HEK293 (cell line): Measurements from ENCODE around the gene NDST4.

Experiments used
- CTCF ChIA-PET: fragments of 350-600 bp; formaldehyde crosslinking; extraction: SDS; loops from one replicate; lab custom pipeline; 2021; ENCODE audit warnings: antibody characterized with exemption; lab: Yijun Ruan, JAX
- POLR2A ChIA-PET: fragments of 300-600 bp; formaldehyde crosslinking; extraction: SDS; loops from one replicate; lab custom pipeline; 2020; ENCODE audit warnings: antibody characterized with exemption, inconsistent platforms; lab: Yijun Ruan, JAX
- H3K27ac ChIP-seq: fragments of 200-500 bp; sonication (Bioruptor generic); 2 replicates; pipeline ENCODE4 v1.5.1; 2014; ENCODE audit warnings: low read depth, low read length, control low read depth, inconsistent platforms; ENCODE audit errors: extremely low read depth
- H3K36me3 ChIP-seq, 2 experiments: fragments of 200-500 bp in 1 of 2; sonication (Bioruptor generic) in 1 of 2; 1 replicate in 1 of 2; 2 replicates in 1 of 2; pipeline ENCODE4 v1.5.1; 2014 to 2017; ENCODE audit warnings: inconsistent platforms in 2 of 2, low read length in 2 of 2; ENCODE audit not compliant: control insufficient read depth in 2 of 2, insufficient read depth in 1 of 2
- H3K4me1 ChIP-seq: fragments of 200-500 bp; sonication (Bioruptor generic); 2 replicates; pipeline ENCODE4 v1.5.1; 2014; ENCODE audit warnings: mild to moderate bottlenecking, low read length, inconsistent platforms; ENCODE audit not compliant: control insufficient read depth, insufficient read depth
- H3K4me3 ChIP-seq: 2 replicates; pipeline ENCODE4 v1.5.1; 2011; ENCODE audit warnings: low read depth, mild to moderate bottlenecking, control low read depth, low read length, moderate library complexity
- H3K9me3 ChIP-seq: fragments of 200-500 bp; sonication (Bioruptor generic); 2 replicates; pipeline ENCODE4 v1.5.1; 2014; ENCODE audit warnings: low read depth, low read length, inconsistent platforms; ENCODE audit not compliant: control insufficient read depth, insufficient read depth
- ATF2 ChIP-seq: fragments of 450-650 bp; formaldehyde crosslinking; IDR thresholded peaks from 2 replicates; pipeline ENCODE4 v1.5.1; 2016; ENCODE audit warnings: missing biosample characterization, missing genetic modification characterization, low read depth
- MZF1 ChIP-seq: fragments of 450-650 bp; formaldehyde crosslinking; IDR thresholded peaks from 2 replicates; pipeline ENCODE4 v1.5.1; 2017; ENCODE audit warnings: missing biosample characterization, missing genetic modification characterization, borderline replicate concordance
- OSR2 ChIP-seq: fragments of 450-650 bp; formaldehyde crosslinking; IDR thresholded peaks from 2 replicates; pipeline ENCODE4 v1.5.1; 2016; ENCODE audit warnings: missing biosample characterization, missing genetic modification characterization
- SCRT2 ChIP-seq: fragments of 450-650 bp; formaldehyde crosslinking; IDR thresholded peaks from 2 replicates; pipeline ENCODE4 v1.5.1; 2016; ENCODE audit warnings: missing biosample characterization, missing genetic modification characterization
- ZBTB44 ChIP-seq: fragments of 450-650 bp; IDR thresholded peaks from 2 replicates; pipeline ENCODE4 v1.5.1; 2018; ENCODE audit warnings: missing biosample characterization, mild to moderate bottlenecking, missing genetic modification characterization
- ZBTB48 ChIP-seq: fragments of 450-650 bp; formaldehyde crosslinking; IDR thresholded peaks from 2 replicates; pipeline ENCODE4 v1.5.1; 2016; ENCODE audit warnings: missing biosample characterization, missing genetic modification characterization
- ZFP69B ChIP-seq: fragments of 450-650 bp; formaldehyde crosslinking; IDR thresholded peaks from 2 replicates; pipeline ENCODE4 v1.5.1; 2016; ENCODE audit warnings: missing biosample characterization, missing genetic modification characterization
- ZNF155 ChIP-seq: fragments of 450-650 bp; formaldehyde crosslinking; IDR thresholded peaks from 2 replicates; pipeline ENCODE4 v1.5.1; 2016; ENCODE audit warnings: missing biosample characterization, missing genetic modification characterization
- ZNF16 ChIP-seq: fragments of 450-650 bp; formaldehyde crosslinking; IDR thresholded peaks from 2 replicates; pipeline ENCODE4 v1.5.1; 2016; ENCODE audit warnings: low read depth, missing biosample characterization, missing genetic modification characterization
- ZNF221 ChIP-seq: fragments of 450-650 bp; formaldehyde crosslinking; IDR thresholded peaks from 2 replicates; pipeline ENCODE4 v1.5.1; 2017; ENCODE audit warnings: missing biosample characterization, missing genetic modification characterization, borderline replicate concordance
- ZNF311 ChIP-seq: fragments of 450-650 bp; formaldehyde crosslinking; IDR thresholded peaks from 2 replicates; pipeline ENCODE4 v1.5.1; 2017; ENCODE audit warnings: missing biosample characterization, missing genetic modification characterization, borderline replicate concordance
- ZNF654 ChIP-seq: fragments of 450-650 bp; formaldehyde crosslinking; IDR thresholded peaks from 2 replicates; pipeline ENCODE4 v1.5.1; 2016; ENCODE audit warnings: low read depth, missing biosample characterization, missing genetic modification characterization
- ZNF664 ChIP-seq: fragments of 450-650 bp; formaldehyde crosslinking; IDR thresholded peaks from 2 replicates; pipeline ENCODE4 v1.5.1; 2016; ENCODE audit warnings: missing biosample characterization, missing genetic modification characterization
- ZNF677 ChIP-seq: fragments of 450-650 bp; IDR thresholded peaks from 2 replicates; pipeline ENCODE4 v1.5.0; 2018; ENCODE audit warnings: missing biosample characterization, mild to moderate bottlenecking, missing genetic modification characterization, moderate library complexity
- ZNF837 ChIP-seq: fragments of 450-650 bp; formaldehyde crosslinking; IDR thresholded peaks from 2 replicates; pipeline ENCODE4 v1.5.1; 2016; ENCODE audit warnings: missing biosample characterization, missing genetic modification characterization
- TF ChIP-seq, protein P1 (sequence below): fragments of 450-650 bp; IDR thresholded peaks from 2 replicates; pipeline ENCODE4 v1.5.1; 2018; ENCODE audit warnings: missing biosample characterization, missing genetic modification characterization
- TF ChIP-seq, protein P2 (sequence below): fragments of 450-650 bp; formaldehyde crosslinking; IDR thresholded peaks from 2 replicates; pipeline ENCODE4 v1.5.1; 2016; ENCODE audit warnings: missing biosample characterization, missing genetic modification characterization

NDST4 gene

GRCh38 chr4:115101675-115102074 is 11.7 kb downstream of the NDST4 start:
- POLR2A ChIA-PET = no interaction called here

DNA sequence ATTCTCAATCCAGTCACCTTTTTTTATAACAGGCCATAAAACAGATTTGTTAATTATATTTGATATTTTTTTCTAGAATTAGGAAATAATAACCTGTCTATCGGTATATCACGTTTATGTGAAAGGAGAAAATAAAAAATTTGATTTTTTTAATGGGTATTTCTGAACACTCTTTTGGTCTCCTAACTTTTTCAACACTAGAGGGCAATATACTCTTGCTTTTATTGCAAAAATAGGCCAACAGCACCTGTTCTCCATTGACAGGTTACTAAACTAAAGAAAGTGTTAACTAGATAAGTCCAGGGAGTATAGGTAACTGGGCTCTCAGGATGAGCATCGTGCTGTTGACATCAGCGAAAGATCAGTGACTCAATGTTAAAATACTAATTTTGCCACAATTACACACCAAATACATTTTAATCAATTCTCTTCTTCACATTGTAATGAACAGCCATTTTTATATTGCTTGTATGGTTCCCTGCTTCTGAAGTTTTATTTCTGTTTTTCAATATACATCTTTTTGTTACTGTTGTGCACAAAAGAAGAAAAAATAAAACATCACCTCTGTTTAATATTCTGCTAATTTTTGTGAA is 22.8 kb downstream of the NDST4 start:
- H3K4me3 ChIP-seq = no peak overlapping the region
- no peaks in the 10 kb centered on the region for H3K9me3 ChIP-seq
- POLR2A ChIA-PET = no interaction called here
- 0 out of 2 replicates have a peak, but pooled peaks have one; percentile 17 for TF ChIP-seq SCRT2 (tag by site-specific recombination)
- no peak for TF ChIP-seq MZF1 (tag by site-specific recombination)
- peak; percentile 63 for TF ChIP-seq ZNF654 (tag by site-specific recombination)
- no peaks in the 10 kb centered on the region; the same call in 1 of the 2 replicates for H3K4me1 ChIP-seq
- CTCF ChIA-PET = interaction anchor here (0.6 to 0.7 kb wide), 3 partner anchors 20 to 789 kb away, joined by 3 to 4 read pairs (median 3); no protein-coding TSS in a partner anchor
- H3K27ac ChIP-seq = no peak overlapping the region
- H3K36me3 ChIP-seq = no peaks in the 10 kb centered on the region

More at GRCh38 chr4:115101675-115102074, 11.7 kb downstream of the NDST4 start:
- CTCF ChIA-PET = no interaction called here
- Histone ChIP-seq H3K9me3 (no peaks in the 10 kb centered on the region), H3K4me3 (no peak overlapping the region), H3K27ac (no peak overlapping the region), H3K4me1 (no peaks in the 10 kb centered on the region), H3K36me3 (no peaks in the 10 kb centered on the region)
- TF ChIP-seq ATF2 (0 out of 2 replicates have a peak, but pooled peaks have one; percentile 21), ZNF837 (tag by site-specific recombination) (no peak)
- TF ChIP-seq, all 188 proteins: peak for 1

DNA sequence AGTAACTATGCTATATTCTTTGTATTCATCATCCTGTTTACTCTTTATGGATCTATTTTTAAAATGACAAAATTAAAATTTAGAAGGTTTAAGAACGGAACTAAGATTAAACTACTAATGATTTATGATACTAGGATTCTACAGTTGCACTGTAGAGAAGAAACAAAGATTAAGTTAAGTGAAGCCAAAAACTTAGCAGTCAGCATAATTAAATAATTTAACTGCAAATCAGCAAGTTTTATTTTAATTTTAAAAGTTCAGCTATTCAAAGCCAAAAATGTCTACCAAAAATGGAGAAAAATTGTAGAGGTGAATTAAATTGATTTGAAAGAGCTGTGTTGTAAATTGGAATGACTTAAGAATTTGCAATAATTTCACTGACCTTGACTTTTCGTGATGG is 30.8 kb downstream of the NDST4 start:
- Histone ChIP-seq H3K4me3 (no peak overlapping the region), H3K9me3 (no peaks in the 10 kb centered on the region), H3K27ac (no peak overlapping the region), H3K4me1 (no peaks in the 10 kb centered on the region), H3K36me3 (no peaks in the 10 kb centered on the region)
- CTCF ChIA-PET = interaction anchor here (0.6 kb wide), 1 partner anchor 303 kb away, joined by 3 read pairs; no protein-coding TSS in a partner anchor
- POLR2A ChIA-PET = no interaction called here
- TF ChIP-seq ZBTB44 (tag by site-specific recombination) (no peak), ZFP69B (tag by site-specific recombination) (no peak), ZNF155 (no peak), ZNF311 (tag by site-specific recombination) (no peak), ZNF16 (tag by site-specific recombination) (no peak), OSR2 (tag by site-specific recombination) (no peak), SCRT2 (tag by site-specific recombination) (no peak), ZNF664 (no peak), ZBTB48 (tag by site-specific recombination) (no peak), ZNF677 (tag by site-specific recombination) (no peak), ZNF221 (tag by site-specific recombination) (no peak)
- TF ChIP-seq, protein P1, sequence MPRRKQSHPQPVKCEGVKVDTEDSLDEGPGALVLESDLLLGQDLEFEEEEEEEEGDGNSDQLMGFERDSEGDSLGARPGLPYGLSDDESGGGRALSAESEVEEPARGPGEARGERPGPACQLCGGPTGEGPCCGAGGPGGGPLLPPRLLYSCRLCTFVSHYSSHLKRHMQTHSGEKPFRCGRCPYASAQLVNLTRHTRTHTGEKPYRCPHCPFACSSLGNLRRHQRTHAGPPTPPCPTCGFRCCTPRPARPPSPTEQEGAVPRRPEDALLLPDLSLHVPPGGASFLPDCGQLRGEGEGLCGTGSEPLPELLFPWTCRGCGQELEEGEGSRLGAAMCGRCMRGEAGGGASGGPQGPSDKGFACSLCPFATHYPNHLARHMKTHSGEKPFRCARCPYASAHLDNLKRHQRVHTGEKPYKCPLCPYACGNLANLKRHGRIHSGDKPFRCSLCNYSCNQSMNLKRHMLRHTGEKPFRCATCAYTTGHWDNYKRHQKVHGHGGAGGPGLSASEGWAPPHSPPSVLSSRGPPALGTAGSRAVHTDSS (tag by site-specific recombination) = no peak
- TF ChIP-seq, protein P2, sequence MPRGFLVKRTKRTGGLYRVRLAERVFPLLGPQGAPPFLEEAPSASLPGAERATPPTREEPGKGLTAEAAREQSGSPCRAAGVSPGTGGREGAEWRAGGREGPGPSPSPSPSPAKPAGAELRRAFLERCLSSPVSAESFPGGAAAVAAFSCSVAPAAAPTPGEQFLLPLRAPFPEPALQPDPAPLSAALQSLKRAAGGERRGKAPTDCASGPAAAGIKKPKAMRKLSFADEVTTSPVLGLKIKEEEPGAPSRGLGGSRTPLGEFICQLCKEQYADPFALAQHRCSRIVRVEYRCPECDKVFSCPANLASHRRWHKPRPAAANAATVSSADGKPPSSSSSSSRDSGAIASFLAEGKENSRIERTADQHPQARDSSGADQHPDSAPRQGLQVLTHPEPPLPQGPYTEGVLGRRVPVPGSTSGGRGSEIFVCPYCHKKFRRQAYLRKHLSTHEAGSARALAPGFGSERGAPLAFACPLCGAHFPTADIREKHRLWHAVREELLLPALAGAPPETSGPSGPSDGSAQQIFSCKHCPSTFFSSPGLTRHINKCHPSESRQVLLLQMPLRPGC (tag by site-specific recombination) = no peak
